HepG2 (cell line): ENCODE measurements around the gene ZBTB14. TPM values are rescaled to one million over a fixed set of nuclear protein-coding genes. Genes with fewer than 3 reads are reported as not detected.

Experiments used
- ETV6 ChIP-seq: sonication (generic); formaldehyde crosslinking; conservative IDR thresholded peaks from 2 replicates; pipeline ENCODE4 v1.4.0; 2020; ENCODE audit warnings: missing genetic modification reagents
- FOXA1 ChIP-seq, 2 experiments: fragments of 450-650 bp in 1 of 2; sonication (generic) in 1 of 2; formaldehyde crosslinking in 1 of 2; IDR thresholded peaks; 2 replicates each; pipeline versions ENCODE4 v1.4.0 to v1.6.1; 2016 to 2020; ENCODE audit warnings: missing genetic modification reagents in 1 of 2
- HOXA5 ChIP-seq: sonication (generic); formaldehyde crosslinking; IDR thresholded peaks from 2 replicates; pipeline ENCODE4 v1.4.0; 2020; ENCODE audit warnings: missing genetic modification reagents
- IRF2 ChIP-seq: IDR thresholded peaks from 2 replicates; pipeline ENCODE4 v1.6.1; 2018; ENCODE audit warnings: missing genetic modification reagents, missing compliant biosample characterization
- MAFG ChIP-seq: sonication (generic); formaldehyde crosslinking; IDR thresholded peaks from 2 replicates; pipeline ENCODE4 v1.5.1; 2020; ENCODE audit warnings: mild to moderate bottlenecking, missing genetic modification reagents
- NR2F2 ChIP-seq: IDR thresholded peaks from 2 replicates; pipeline ENCODE4 v1.6.1; 2012; ENCODE audit warnings: low read depth, inconsistent platforms, borderline replicate concordance
- SP1 ChIP-seq, 2 experiments: fragments of 450-650 bp in 1 of 2; sonication (generic) in 1 of 2; formaldehyde crosslinking in 1 of 2; IDR thresholded peaks; 2 replicates each; pipeline versions ENCODE4 v1.4.0 to v1.6.1; 2016 to 2020; ENCODE audit warnings: missing genetic modification reagents in 1 of 2
- TCF7L2 ChIP-seq: IDR thresholded peaks from 2 replicates; pipeline ENCODE4 v1.6.1; 2011; ENCODE audit warnings: mild to moderate bottlenecking, low read depth, low read length, moderate library complexity
- U2AF2 ChIP-seq: fragments of 200-400 bp; formaldehyde crosslinking; IDR thresholded peaks from 2 replicates; pipeline ENCODE4 v1.6.1; 2017; ENCODE audit warnings: low read depth, mild to moderate bottlenecking, low read length
- WIZ ChIP-seq: sonication (generic); formaldehyde crosslinking; IDR thresholded peaks from 2 replicates; pipeline ENCODE4 v1.5.1; 2020; ENCODE audit warnings: mild to moderate bottlenecking, missing genetic modification reagents
- YEATS4 ChIP-seq: sonication (generic); formaldehyde crosslinking; IDR thresholded peaks from 2 replicates; pipeline ENCODE4 v1.4.0; 2020; ENCODE audit warnings: missing genetic modification reagents, borderline replicate concordance
- ZBTB8A ChIP-seq: sonication (generic); formaldehyde crosslinking; IDR thresholded peaks from 2 replicates; pipeline ENCODE4 v1.4.0; 2020; ENCODE audit warnings: mild to moderate bottlenecking, low read depth, missing genetic modification reagents, borderline replicate concordance
- ZNF138 ChIP-seq: sonication (generic); formaldehyde crosslinking; IDR thresholded peaks from 2 replicates; pipeline ENCODE4 v1.5.0; 2020; ENCODE audit warnings: mild to moderate bottlenecking, low read depth, missing genetic modification reagents
- ZNF235 ChIP-seq: sonication (generic); formaldehyde crosslinking; IDR thresholded peaks from 2 replicates; pipeline ENCODE4 v1.8.1; 2023; ENCODE audit warnings: mild to moderate bottlenecking, missing genetic modification reagents, borderline replicate concordance
- ZNF333 ChIP-seq: sonication (generic); formaldehyde crosslinking; IDR thresholded peaks from 2 replicates; pipeline ENCODE4 v1.4.0; 2020; ENCODE audit warnings: mild to moderate bottlenecking, missing genetic modification reagents, borderline replicate concordance
- ZSCAN25 ChIP-seq: sonication (generic); formaldehyde crosslinking; IDR thresholded peaks from 2 replicates; pipeline ENCODE4 v1.8.0; 2022; ENCODE audit warnings: mild to moderate bottlenecking, missing genetic modification reagents
- polyA plus RNA-seq, 8 experiments: library from polyadenylated mRNA; depleted of rRNA in 3 of 8; stranded (reverse) in 7 of 8; unstranded in 1 of 8; fragments of >200 nt; fragmentation: Illumina TruSeq in 4 of 8; extraction: Trizol in 4 of 8; gene quantifications; 2 replicates each; pipeline versions ENCODE4 v1.2.1 to v1.2.3, GENCODE V29; 2011 to 2016; ENCODE audit warnings: low read depth in 4 of 8, missing spikeins in 1 of 8, mixed read lengths in 1 of 8; ENCODE audit not compliant: insufficient read depth in 1 of 8
- total RNA-seq, 5 experiments: library from RNA; depleted of rRNA; stranded (reverse); fragments of >200 nt; fragmentation: Illumina TruSeq; extraction: Trizol; gene quantifications; 2 replicates each; pipeline ENCODE4 v1.2.3, GENCODE V29; 2016; ENCODE audit warnings: low read depth in 1 of 5
- TF ChIP-seq, protein P1 (sequence below): sonication (generic); formaldehyde crosslinking; IDR thresholded peaks from 2 replicates; pipeline ENCODE4 v1.8.1; 2023; ENCODE audit warnings: missing genetic modification reagents, inconsistent platforms, borderline replicate concordance
- TF ChIP-seq, protein P2 (sequence below): sonication (generic); formaldehyde crosslinking; IDR thresholded peaks from 2 replicates; pipeline ENCODE4 v1.5.1; 2020; ENCODE audit warnings: mild to moderate bottlenecking, missing genetic modification reagents, borderline replicate concordance
- TF ChIP-seq, protein P3 (sequence below): IDR thresholded peaks from 2 replicates; pipeline ENCODE4 v1.6.1; 2016; ENCODE audit warnings: low read depth
- TF ChIP-seq, protein P4 (sequence below): sonication (generic); formaldehyde crosslinking; IDR thresholded peaks from 2 replicates; pipeline ENCODE4 v1.8.1; 2023; ENCODE audit warnings: mild to moderate bottlenecking, missing genetic modification reagents

The ZBTB14 gene
- total and polyA plus RNA-seq, 2 of the 13 experiments (the other 11 are each of a cell fraction or from before 2014, with no cell fraction given): 8.0 to 14.4 TPM

DNA sequence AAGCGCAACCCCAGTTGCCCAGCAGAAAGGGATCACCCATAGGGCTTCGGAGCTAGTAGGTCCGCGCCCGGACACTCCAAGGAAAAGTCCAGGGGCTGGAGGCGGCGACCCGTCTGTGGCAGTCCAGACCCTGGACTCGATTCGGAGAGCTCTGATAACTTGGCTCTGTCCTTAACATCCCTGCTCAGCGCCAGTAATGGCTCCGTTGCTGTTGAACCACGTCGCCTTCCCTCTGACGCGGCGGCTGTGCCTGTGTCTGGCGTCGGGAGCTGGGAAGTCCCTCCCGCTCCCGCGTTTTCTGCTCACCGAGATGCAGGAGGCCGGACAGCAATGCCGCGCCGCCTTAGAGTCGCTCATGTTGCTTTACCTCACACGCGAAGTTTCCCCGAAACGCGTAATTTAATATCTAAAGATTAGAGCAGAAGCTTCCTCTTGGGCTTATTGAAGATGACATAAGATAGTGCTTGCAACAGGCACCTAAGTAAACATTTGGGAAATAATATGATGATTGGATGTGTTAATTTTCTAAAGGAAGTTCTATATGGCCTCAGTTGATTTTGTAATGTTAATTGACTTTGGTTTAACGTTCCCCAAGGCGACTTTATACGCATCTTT is 1.3 kb upstream of the ZBTB14 start (continued):
- TF ChIP-seq ZNF235 (CRISPR knock-in tag) (no peak), MAFG (CRISPR knock-in tag) (no peak), ZNF333 (CRISPR knock-in tag) (no peak), NR2F2 (no peak), WIZ (CRISPR knock-in tag) (no peak), ETV6 (CRISPR knock-in tag) (no peak), TCF7L2 (no peak), SP1 (IDR thresholded peaks at IDR 0.05) (no peak), SP1 (CRISPR knock-in tag; IDR thresholded peaks at IDR 0.05) (no peak), FOXA1 (IDR thresholded peaks at IDR 0.05) (no peak), FOXA1 (CRISPR knock-in tag; IDR thresholded peaks at IDR 0.05) (no peak), HOXA5 (CRISPR knock-in tag) (no peak), ZNF138 (CRISPR knock-in tag) (no peak), YEATS4 (CRISPR knock-in tag) (no peak), U2AF2 (no peak), IRF2 (CRISPR knock-in tag) (peak; percentile 50; the same call in 1 of the 2 replicates), ZBTB8A (CRISPR knock-in tag) (no peak), ZSCAN25 (CRISPR knock-in tag) (no peak)
- TF ChIP-seq, protein P1, sequence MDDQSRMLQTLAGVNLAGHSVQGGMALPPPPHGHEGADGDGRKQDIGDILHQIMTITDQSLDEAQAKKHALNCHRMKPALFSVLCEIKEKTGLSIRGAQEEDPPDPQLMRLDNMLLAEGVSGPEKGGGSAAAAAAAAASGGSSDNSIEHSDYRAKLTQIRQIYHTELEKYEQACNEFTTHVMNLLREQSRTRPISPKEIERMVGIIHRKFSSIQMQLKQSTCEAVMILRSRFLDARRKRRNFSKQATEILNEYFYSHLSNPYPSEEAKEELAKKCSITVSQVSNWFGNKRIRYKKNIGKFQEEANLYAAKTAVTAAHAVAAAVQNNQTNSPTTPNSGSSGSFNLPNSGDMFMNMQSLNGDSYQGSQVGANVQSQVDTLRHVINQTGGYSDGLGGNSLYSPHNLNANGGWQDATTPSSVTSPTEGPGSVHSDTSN (CRISPR knock-in tag): peak; percentile 35; the same call in 1 of the 2 replicates
- TF ChIP-seq, protein P2, sequence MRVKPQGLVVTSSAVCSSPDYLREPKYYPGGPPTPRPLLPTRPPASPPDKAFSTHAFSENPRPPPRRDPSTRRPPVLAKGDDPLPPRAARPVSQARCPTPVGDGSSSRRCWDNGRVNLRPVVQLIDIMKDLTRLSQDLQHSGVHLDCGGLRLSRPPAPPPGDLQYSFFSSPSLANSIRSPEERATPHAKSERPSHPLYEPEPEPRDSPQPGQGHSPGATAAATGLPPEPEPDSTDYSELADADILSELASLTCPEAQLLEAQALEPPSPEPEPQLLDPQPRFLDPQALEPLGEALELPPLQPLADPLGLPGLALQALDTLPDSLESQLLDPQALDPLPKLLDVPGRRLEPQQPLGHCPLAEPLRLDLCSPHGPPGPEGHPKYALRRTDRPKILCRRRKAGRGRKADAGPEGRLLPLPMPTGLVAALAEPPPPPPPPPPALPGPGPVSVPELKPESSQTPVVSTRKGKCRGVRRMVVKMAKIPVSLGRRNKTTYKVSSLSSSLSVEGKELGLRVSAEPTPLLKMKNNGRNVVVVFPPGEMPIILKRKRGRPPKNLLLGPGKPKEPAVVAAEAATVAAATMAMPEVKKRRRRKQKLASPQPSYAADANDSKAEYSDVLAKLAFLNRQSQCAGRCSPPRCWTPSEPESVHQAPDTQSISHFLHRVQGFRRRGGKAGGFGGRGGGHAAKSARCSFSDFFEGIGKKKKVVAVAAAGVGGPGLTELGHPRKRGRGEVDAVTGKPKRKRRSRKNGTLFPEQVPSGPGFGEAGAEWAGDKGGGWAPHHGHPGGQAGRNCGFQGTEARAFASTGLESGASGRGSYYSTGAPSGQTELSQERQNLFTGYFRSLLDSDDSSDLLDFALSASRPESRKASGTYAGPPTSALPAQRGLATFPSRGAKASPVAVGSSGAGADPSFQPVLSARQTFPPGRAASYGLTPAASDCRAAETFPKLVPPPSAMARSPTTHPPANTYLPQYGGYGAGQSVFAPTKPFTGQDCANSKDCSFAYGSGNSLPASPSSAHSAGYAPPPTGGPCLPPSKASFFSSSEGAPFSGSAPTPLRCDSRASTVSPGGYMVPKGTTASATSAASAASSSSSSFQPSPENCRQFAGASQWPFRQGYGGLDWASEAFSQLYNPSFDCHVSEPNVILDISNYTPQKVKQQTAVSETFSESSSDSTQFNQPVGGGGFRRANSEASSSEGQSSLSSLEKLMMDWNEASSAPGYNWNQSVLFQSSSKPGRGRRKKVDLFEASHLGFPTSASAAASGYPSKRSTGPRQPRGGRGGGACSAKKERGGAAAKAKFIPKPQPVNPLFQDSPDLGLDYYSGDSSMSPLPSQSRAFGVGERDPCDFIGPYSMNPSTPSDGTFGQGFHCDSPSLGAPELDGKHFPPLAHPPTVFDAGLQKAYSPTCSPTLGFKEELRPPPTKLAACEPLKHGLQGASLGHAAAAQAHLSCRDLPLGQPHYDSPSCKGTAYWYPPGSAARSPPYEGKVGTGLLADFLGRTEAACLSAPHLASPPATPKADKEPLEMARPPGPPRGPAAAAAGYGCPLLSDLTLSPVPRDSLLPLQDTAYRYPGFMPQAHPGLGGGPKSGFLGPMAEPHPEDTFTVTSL: no peak
- TF ChIP-seq, protein P3, sequence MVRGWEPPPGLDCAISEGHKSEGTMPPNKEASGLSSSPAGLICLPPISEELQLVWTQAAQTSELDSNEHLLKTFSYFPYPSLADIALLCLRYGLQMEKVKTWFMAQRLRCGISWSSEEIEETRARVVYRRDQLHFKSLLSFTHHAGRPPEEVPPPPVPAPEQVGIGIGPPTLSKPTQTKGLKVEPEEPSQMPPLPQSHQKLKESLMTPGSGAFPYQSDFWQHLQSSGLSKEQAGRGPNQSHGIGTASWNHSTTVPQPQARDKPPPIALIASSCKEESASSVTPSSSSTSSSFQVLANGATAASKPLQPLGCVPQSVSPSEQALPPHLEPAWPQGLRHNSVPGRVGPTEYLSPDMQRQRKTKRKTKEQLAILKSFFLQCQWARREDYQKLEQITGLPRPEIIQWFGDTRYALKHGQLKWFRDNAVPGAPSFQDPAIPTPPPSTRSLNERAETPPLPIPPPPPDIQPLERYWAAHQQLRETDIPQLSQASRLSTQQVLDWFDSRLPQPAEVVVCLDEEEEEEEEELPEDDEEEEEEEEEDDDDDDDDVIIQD (CRISPR knock-in tag): no peak
- TF ChIP-seq, protein P4, sequence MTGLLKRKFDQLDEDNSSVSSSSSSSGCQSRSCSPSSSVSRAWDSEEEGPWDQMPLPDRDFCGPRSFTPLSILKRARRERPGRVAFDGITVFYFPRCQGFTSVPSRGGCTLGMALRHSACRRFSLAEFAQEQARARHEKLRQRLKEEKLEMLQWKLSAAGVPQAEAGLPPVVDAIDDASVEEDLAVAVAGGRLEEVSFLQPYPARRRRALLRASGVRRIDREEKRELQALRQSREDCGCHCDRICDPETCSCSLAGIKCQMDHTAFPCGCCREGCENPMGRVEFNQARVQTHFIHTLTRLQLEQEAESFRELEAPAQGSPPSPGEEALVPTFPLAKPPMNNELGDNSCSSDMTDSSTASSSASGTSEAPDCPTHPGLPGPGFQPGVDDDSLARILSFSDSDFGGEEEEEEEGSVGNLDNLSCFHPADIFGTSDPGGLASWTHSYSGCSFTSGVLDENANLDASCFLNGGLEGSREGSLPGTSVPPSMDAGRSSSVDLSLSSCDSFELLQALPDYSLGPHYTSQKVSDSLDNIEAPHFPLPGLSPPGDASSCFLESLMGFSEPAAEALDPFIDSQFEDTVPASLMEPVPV: no peak
